H1 (cell line): ENCODE results near the gene ELMO1. TPM values are rescaled to one million over a fixed set of nuclear protein-coding genes. Genes with fewer than 3 reads are reported as not detected.

Experiments
- CTCF ChIA-PET: fragments of 300-600 bp; sonication (Branson Sonifier 250); formaldehyde crosslinking; loops from one replicate; lab custom pipeline; 2021; ENCODE audit not compliant: partially characterized antibody; lab: Charles Lee
- POLR2A ChIA-PET: fragments of 300-600 bp; sonication (Branson Sonifier 250); formaldehyde crosslinking; loops from one replicate; lab custom pipeline; 2021; ENCODE audit warnings: inconsistent platforms; ENCODE audit not compliant: partially characterized antibody; lab: Charles Lee
- DNase-seq, 2 experiments: peaks; one replicate each; pipeline versions ENCODE4 v3.0.0 to v3.0.0-alpha.2; 2010 to 2022; ENCODE audit warnings: low spot score in 2 of 2, low read depth in 1 of 2, mixed read lengths in 1 of 2
- FAIRE-seq: peaks from 2 replicates; lab custom pipeline; 2011; peaks lifted over from hg19 to GRCh38; lab: Jason Lieb, UNC
- H2AFZ ChIP-seq: 2 replicates; pipeline ENCODE4 v1.8.1; 2012; ENCODE audit warnings: low read length, inconsistent platforms
- H2AK5ac ChIP-seq: 2 replicates; pipeline ENCODE4 v1.6.1; 2013; ENCODE audit warnings: low read depth, low read length
- H2BK120ac ChIP-seq: replicated peaks from 2 replicates; pipeline ENCODE3; 2013; ENCODE audit warnings: low read depth, low read length, inconsistent platforms
- H2BK12ac ChIP-seq: 2 replicates; pipeline ENCODE4 v1.6.1; 2013; ENCODE audit warnings: low read depth, low read length
- H2BK15ac ChIP-seq: 2 replicates; pipeline ENCODE4 v1.6.1; 2013; ENCODE audit warnings: low read length
- H2BK20ac ChIP-seq: 2 replicates; pipeline ENCODE4 v1.6.1; 2013; ENCODE audit warnings: low read length
- H2BK5ac ChIP-seq: 2 replicates; pipeline ENCODE4 v1.6.1; 2013; ENCODE audit warnings: low read depth, low read length
- H3K14ac ChIP-seq: 2 replicates; pipeline ENCODE4 v1.6.1; 2013; ENCODE audit warnings: inconsistent platforms; ENCODE audit not compliant: insufficient read length
- H3K18ac ChIP-seq: 2 replicates; pipeline ENCODE4 v1.6.1; 2013; ENCODE audit warnings: low read length; ENCODE audit errors: extremely low read depth
- H3K23ac ChIP-seq: 2 replicates; pipeline ENCODE4 v1.6.1; 2013; ENCODE audit warnings: inconsistent platforms; ENCODE audit not compliant: insufficient read length
- H3K23me2 ChIP-seq: 2 replicates; pipeline ENCODE4 v1.6.1; 2013; ENCODE audit warnings: low read depth, low read length
- H3K27ac ChIP-seq: 2 replicates; pipeline ENCODE4 v1.6.1; 2011; ENCODE audit warnings: low read depth, low read length, inconsistent platforms
- H3K27me3 ChIP-seq, 4 experiments: replicated peaks in 1 of 4; 1 replicate in 1 of 4; 2 replicates in 3 of 4; pipeline versions ENCODE4 v1.6.1 to v1.8.1; 2011 to 2013; ENCODE audit warnings: low read length in 3 of 4, mild to moderate bottlenecking in 3 of 4, inconsistent platforms in 2 of 4, mixed read lengths in 2 of 4, moderate library complexity in 1 of 4; ENCODE audit not compliant: control insufficient read depth in 3 of 4, insufficient read depth in 3 of 4; ENCODE audit errors: extremely low read depth in 1 of 4
- H3K36me3 ChIP-seq, 4 experiments: 2 replicates each; pipeline versions ENCODE4 v1.6.1 to v1.8.1; 2011 to 2013; ENCODE audit warnings: mild to moderate bottlenecking in 4 of 4, low read length in 3 of 4, moderate library complexity in 2 of 4, control low read depth in 1 of 4, inconsistent platforms in 1 of 4; ENCODE audit not compliant: insufficient read depth in 4 of 4, control insufficient read depth in 2 of 4
- H3K4ac ChIP-seq: replicated peaks from 2 replicates; pipeline ENCODE3; 2013; ENCODE audit warnings: low read length, low read depth, mixed read lengths, inconsistent platforms; ENCODE audit not compliant: insufficient read length
- H3K4me1 ChIP-seq, 4 experiments: replicated peaks in 1 of 4; 1 replicate in 1 of 4; 2 replicates in 3 of 4; pipeline versions ENCODE4 v1.6.1 to v1.8.1; 2011 to 2013; ENCODE audit warnings: low read length in 3 of 4, inconsistent platforms in 2 of 4, mixed read lengths in 1 of 4; ENCODE audit not compliant: insufficient read depth in 4 of 4, control insufficient read depth in 3 of 4
- H3K4me2 ChIP-seq, 2 experiments: 2 replicates each; pipeline versions ENCODE4 v1.6.1 to v1.8.1; 2011 to 2013; ENCODE audit warnings: low read depth in 2 of 2, low read length in 2 of 2, control low read depth in 1 of 2, inconsistent platforms in 1 of 2, mild to moderate bottlenecking in 1 of 2; ENCODE audit not compliant: insufficient read depth in 1 of 2
- H3K4me3 ChIP-seq, 4 experiments: fragments of 200-600, 300-600 bp in 1 of 4; sonication (generic), shearing (Covaris generic), sonication (Bioruptor Twin) in 1 of 4; 2 replicates each; pipeline versions ENCODE4 v1.5.1 to v1.8.1; 2011 to 2016; ENCODE audit warnings: low read length in 4 of 4, low read depth in 3 of 4, control low read depth in 2 of 4, inconsistent platforms in 2 of 4, mild to moderate bottlenecking in 2 of 4, mixed read lengths in 1 of 4, moderate library complexity in 1 of 4; ENCODE audit not compliant: insufficient read depth in 2 of 4; ENCODE audit errors: extremely low read depth in 1 of 4
- H3K56ac ChIP-seq: replicated peaks from 2 replicates; pipeline ENCODE3; 2013; ENCODE audit warnings: low read depth, mild to moderate bottlenecking, mixed read lengths, low read length, inconsistent platforms; ENCODE audit not compliant: insufficient read length
- H3K79me1 ChIP-seq: 2 replicates; pipeline ENCODE4 v1.6.1; 2013; ENCODE audit warnings: low read depth, low read length, control low read depth
- H3K79me2 ChIP-seq, 2 experiments: 2 replicates each; pipeline versions ENCODE4 v1.6.1 to v1.8.1; 2012 to 2013; ENCODE audit warnings: low read length in 2 of 2, mild to moderate bottlenecking in 2 of 2, inconsistent platforms in 1 of 2; ENCODE audit not compliant: insufficient read depth in 2 of 2, control insufficient read depth in 1 of 2
- H3K9ac ChIP-seq, 4 experiments: replicated peaks in 1 of 4; 1 replicate in 1 of 4; 2 replicates in 3 of 4; pipeline versions ENCODE4 v1.6.1 to v1.8.1; 2011 to 2013; ENCODE audit warnings: low read depth in 3 of 4, low read length in 3 of 4, control low read depth in 2 of 4, mild to moderate bottlenecking in 2 of 4, moderate library complexity in 2 of 4, inconsistent platforms in 1 of 4; ENCODE audit errors: extremely low read depth in 1 of 4
- H3K9me3 ChIP-seq, 2 experiments: 2 replicates each; pipeline versions ENCODE4 v1.6.1 to v1.8.1; 2012 to 2013; ENCODE audit warnings: mild to moderate bottlenecking in 2 of 2, moderate library complexity in 2 of 2, control low read depth in 1 of 2, inconsistent platforms in 1 of 2, low read depth in 1 of 2, low read length in 1 of 2, mixed read lengths in 1 of 2; ENCODE audit not compliant: insufficient read depth in 2 of 2
- H4K20me1 ChIP-seq, 2 experiments: replicated peaks in 1 of 2; 2 replicates each; pipeline versions ENCODE3 to v1.8.1; 2011 to 2013; ENCODE audit warnings: inconsistent platforms in 2 of 2, low read length in 2 of 2, mild to moderate bottlenecking in 1 of 2; ENCODE audit not compliant: insufficient read depth in 2 of 2, control insufficient read depth in 1 of 2
- H4K5ac ChIP-seq: 2 replicates; pipeline ENCODE4 v1.6.1; 2013; ENCODE audit warnings: low read length, low read depth, mixed read lengths, inconsistent platforms; ENCODE audit not compliant: insufficient read length
- H4K8ac ChIP-seq: 2 replicates; pipeline ENCODE4 v1.8.0; 2013; ENCODE audit warnings: mild to moderate bottlenecking, moderate library complexity, low read length, inconsistent platforms; ENCODE audit not compliant: insufficient read depth; ENCODE audit errors: extremely low read depth
- H4K91ac ChIP-seq: replicated peaks from 2 replicates; pipeline ENCODE3; 2013; ENCODE audit warnings: low read length, mixed read lengths, inconsistent platforms; ENCODE audit not compliant: insufficient read length
- ASH2L ChIP-seq: fragments of 200-600, 300-600 bp; sonication (generic); IDR thresholded peaks from one replicate; pipeline ENCODE4 v1.7.1; 2017; ENCODE audit warnings: low read length
- BRCA1 ChIP-seq: IDR thresholded peaks from 2 replicates; pipeline ENCODE4 v1.6.1; 2012; ENCODE audit warnings: low read depth, low read length, improper control_type of control experiment
- CBX8 ChIP-seq: fragments of 300-800, 300-1000 bp; sonication (generic); IDR thresholded peaks from 2 replicates; pipeline ENCODE4 v1.7.1; 2016; ENCODE audit warnings: low read depth, low read length, borderline replicate concordance
- EP300 ChIP-seq, 2 experiments: IDR thresholded peaks; 1 replicate in 1 of 2; 2 replicates in 1 of 2; pipeline ENCODE4 v1.6.1; 2011 to 2012; ENCODE audit warnings: low read depth in 2 of 2, low read length in 2 of 2, mild to moderate bottlenecking in 2 of 2, borderline replicate concordance in 1 of 2, inconsistent platforms in 1 of 2, moderate library complexity in 1 of 2
- FOSL1 ChIP-seq: IDR thresholded peaks from 2 replicates; pipeline ENCODE4 v1.6.1; 2011; ENCODE audit warnings: mild to moderate bottlenecking, low read depth, low read length, moderate library complexity; ENCODE audit not compliant: insufficient read depth
- JUN ChIP-seq: IDR thresholded peaks from 2 replicates; pipeline ENCODE4 v1.6.1; 2011; ENCODE audit warnings: low read depth, mild to moderate bottlenecking, improper control_type of control experiment, low read length
- JUND ChIP-seq: IDR thresholded peaks from 2 replicates; pipeline ENCODE4 v1.6.1; 2011; ENCODE audit warnings: mild to moderate bottlenecking, improper control_type of control experiment, low read length
- POU5F1 ChIP-seq: IDR thresholded peaks from 2 replicates; pipeline ENCODE4 v1.6.1; 2011; ENCODE audit warnings: low read depth, mild to moderate bottlenecking, low read length, moderate library complexity
- RXRA ChIP-seq: IDR thresholded peaks from 2 replicates; pipeline ENCODE4 v1.6.1; 2011; ENCODE audit warnings: low read depth, mild to moderate bottlenecking, low read length, moderate library complexity; ENCODE audit not compliant: insufficient read depth
- SIRT6 ChIP-seq: IDR thresholded peaks from one replicate; pipeline ENCODE4 v1.7.1; 2012; ENCODE audit warnings: low read length, inconsistent platforms
- SP2 ChIP-seq: IDR thresholded peaks from 2 replicates; pipeline ENCODE4 v1.6.1; 2012; ENCODE audit warnings: mild to moderate bottlenecking, low read length, inconsistent platforms
- YY1 ChIP-seq: IDR thresholded peaks from 2 replicates; pipeline ENCODE4 v1.6.1; 2011; ENCODE audit warnings: low read depth, mild to moderate bottlenecking, low read length
- WGBS, 2 experiments: shearing (Covaris generic) in 1 of 2; methylation state at CpG; one replicate each; pipeline versions ENCODE4 v1.1.6 to v1.1.7; 2013 to 2015; ENCODE audit warnings: low lambda C conversion rate in 2 of 2, mixed read lengths in 2 of 2, inconsistent platforms in 1 of 2, low coverage in 1 of 2, missing lambda C conversion rate in 1 of 2; ENCODE audit not compliant: insufficient replicate concordance in 2 of 2, insufficient coverage in 1 of 2, insufficient read length in 1 of 2; ENCODE audit errors: extremely low coverage in 1 of 2, missing lambda C conversion rate in 1 of 2; 5-methylcytosine and 5-hydroxymethylcytosine counted together
- polyA plus RNA-seq, 7 experiments: library from polyadenylated mRNA; depleted of rRNA in 3 of 7; stranded (reverse) in 5 of 7; unstranded in 2 of 7; fragments of >200 nt in 5 of 7; fragments of 200-250 nt in 2 of 7; gene quantifications; 1 replicate in 5 of 7; 2 replicates in 1 of 7; 4 replicates in 1 of 7; pipeline versions ENCODE4 v1.2.1 to v1.2.3, GENCODE V29; 2011 to 2013; ENCODE audit warnings: missing spikeins in 2 of 7, mixed read lengths in 2 of 7
- total RNA-seq: library from RNA; stranded (reverse); fragmentation: NEBNext Ultra II Directional; extraction: Animal tissue kit (Norgen Biotek cat#: 25700); gene quantifications from 2 replicates; pipeline ENCODE4 v1.2.1, GENCODE V29; 2021
- TF ChIP-seq, protein P1 (sequence below): IDR thresholded peaks from 2 replicates; pipeline ENCODE4 v1.6.1; 2011; ENCODE audit warnings: low read length, improper control_type of control experiment
- TF ChIP-seq, protein P2 (sequence below): IDR thresholded peaks from 2 replicates; pipeline ENCODE4 v1.6.1; 2011; ENCODE audit warnings: low read depth, mild to moderate bottlenecking, low read length; ENCODE audit not compliant: insufficient read depth

ELMO1 gene
- total and polyA plus RNA-seq, 2 of the 8 experiments (the other 6 are each of a cell fraction or from before 2014, with no cell fraction given): 18.4 to 21.0 TPM

DNA sequence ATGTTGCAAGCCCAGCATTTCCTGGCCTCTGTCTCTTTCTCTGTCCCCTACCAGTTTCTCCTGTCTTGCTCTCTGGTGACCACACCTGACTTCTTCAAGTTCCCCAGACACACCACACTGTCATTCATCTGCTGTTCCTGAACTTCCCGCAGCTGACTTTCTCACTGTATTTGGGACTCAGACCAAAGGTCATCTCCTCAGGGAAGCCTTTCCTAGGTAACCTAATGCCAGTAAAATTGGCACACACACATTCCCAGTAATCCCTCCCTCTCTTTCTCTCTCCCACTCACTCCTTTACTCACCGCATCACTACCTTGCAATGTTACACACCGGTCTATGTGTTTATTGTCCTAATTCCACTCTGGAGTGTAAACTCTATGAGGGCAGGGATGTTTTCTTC is 81.7 kb downstream of the ELMO1 start:
- Histone ChIP-seq H3K4me2 (no peak overlapping the region), H3K36me3 (no peaks in the 10 kb centered on the region), H3K56ac (no peak overlapping the region), H3K4me1 (peaks cover 0 to 3% (median 0%) of the 10 kb centered on the region in 4 experiments; a peak in 1 of 7 replicates), H2BK120ac (no peak overlapping the region), H3K27me3 (no peaks in the 10 kb centered on the region), H4K91ac (no peak overlapping the region), H2BK12ac (no peak overlapping the region), H3K79me2 (no peaks in the 10 kb centered on the region; a peak in 1 of 4 replicates), H2AK5ac (no peak overlapping the region), H3K23ac (no peak overlapping the region), H3K18ac (no peak overlapping the region), H2BK15ac (no peak overlapping the region), H4K8ac (no peak overlapping the region), H3K14ac (no peak overlapping the region), H2BK20ac (no peak overlapping the region), H3K4me3 (no peak overlapping the region), H3K27ac (no peak overlapping the region), H3K4ac (no peak overlapping the region), H2AFZ (no peak overlapping the region), H3K9ac (no peak overlapping the region), H3K23me2 (no peaks in the 10 kb centered on the region; the same call in 1 of the 2 replicates), H3K9me3 (no peaks in the 10 kb centered on the region), H4K20me1 (no peaks in the 10 kb centered on the region), H4K5ac (no peak overlapping the region), H2BK5ac (no peak overlapping the region), H3K79me1 (no peaks in the 10 kb centered on the region)
- 96 to 100% methylated on average over 1 to 3 of the region's 3 CpGs for WGBS, 2 experiments
- no peak for DNase-seq
- ChIA-PET CTCF (no interaction called here), POLR2A (no interaction called here)
- no peak for FAIRE-seq
- TF ChIP-seq CBX8: no peak
- no peak for TF ChIP-seq JUN
- TF ChIP-seq, protein P1, sequence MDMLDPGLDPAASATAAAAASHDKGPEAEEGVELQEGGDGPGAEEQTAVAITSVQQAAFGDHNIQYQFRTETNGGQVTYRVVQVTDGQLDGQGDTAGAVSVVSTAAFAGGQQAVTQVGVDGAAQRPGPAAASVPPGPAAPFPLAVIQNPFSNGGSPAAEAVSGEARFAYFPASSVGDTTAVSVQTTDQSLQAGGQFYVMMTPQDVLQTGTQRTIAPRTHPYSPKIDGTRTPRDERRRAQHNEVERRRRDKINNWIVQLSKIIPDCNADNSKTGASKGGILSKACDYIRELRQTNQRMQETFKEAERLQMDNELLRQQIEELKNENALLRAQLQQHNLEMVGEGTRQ: no peak
- no peak for TF ChIP-seq SIRT6
- TF ChIP-seq BRCA1: no peak
- no peak for TF ChIP-seq EP300 (IDR thresholded peaks at IDR 0.05; ENCODE audit: borderline replicate concordance in 1 of 2, low read depth in 2 of 2, low read length in 2 of 2)
- no peak for TF ChIP-seq POU5F1
- no peak for TF ChIP-seq FOSL1
- TF ChIP-seq YY1: no peak
- no peak for TF ChIP-seq RXRA
- TF ChIP-seq, protein P2, sequence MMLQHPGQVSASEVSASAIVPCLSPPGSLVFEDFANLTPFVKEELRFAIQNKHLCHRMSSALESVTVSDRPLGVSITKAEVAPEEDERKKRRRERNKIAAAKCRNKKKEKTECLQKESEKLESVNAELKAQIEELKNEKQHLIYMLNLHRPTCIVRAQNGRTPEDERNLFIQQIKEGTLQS: no peak
- no peak for TF ChIP-seq JUND
- no peak for TF ChIP-seq SP2
- TF ChIP-seq ASH2L: no peak
